LHCN-M2 (cell line): Measurements from ENCODE around the gene ACTBL2. TPM values are rescaled to one million over a fixed set of nuclear protein-coding genes. Genes with fewer than 3 reads are reported as not detected.
"Not testable (repeated sequence)": the region's sequence is repeated elsewhere in the genome, so short reads cannot be mapped to it uniquely, and the experiment has no call there.

Experiments
- DNase-seq: peaks from one replicate; pipeline ENCODE4 v3.0.0-alpha.2; 2012; ENCODE audit warnings: low read depth
- total RNA-seq: library from RNA; depleted of rRNA; stranded (reverse); fragments of >200 nt; gene quantifications from 2 replicates; pipeline ENCODE4 v1.2.3, GENCODE V29; 2014

ACTBL2 gene
- total RNA-seq, 1 experiment from 2014 or later: not detected

DNA sequence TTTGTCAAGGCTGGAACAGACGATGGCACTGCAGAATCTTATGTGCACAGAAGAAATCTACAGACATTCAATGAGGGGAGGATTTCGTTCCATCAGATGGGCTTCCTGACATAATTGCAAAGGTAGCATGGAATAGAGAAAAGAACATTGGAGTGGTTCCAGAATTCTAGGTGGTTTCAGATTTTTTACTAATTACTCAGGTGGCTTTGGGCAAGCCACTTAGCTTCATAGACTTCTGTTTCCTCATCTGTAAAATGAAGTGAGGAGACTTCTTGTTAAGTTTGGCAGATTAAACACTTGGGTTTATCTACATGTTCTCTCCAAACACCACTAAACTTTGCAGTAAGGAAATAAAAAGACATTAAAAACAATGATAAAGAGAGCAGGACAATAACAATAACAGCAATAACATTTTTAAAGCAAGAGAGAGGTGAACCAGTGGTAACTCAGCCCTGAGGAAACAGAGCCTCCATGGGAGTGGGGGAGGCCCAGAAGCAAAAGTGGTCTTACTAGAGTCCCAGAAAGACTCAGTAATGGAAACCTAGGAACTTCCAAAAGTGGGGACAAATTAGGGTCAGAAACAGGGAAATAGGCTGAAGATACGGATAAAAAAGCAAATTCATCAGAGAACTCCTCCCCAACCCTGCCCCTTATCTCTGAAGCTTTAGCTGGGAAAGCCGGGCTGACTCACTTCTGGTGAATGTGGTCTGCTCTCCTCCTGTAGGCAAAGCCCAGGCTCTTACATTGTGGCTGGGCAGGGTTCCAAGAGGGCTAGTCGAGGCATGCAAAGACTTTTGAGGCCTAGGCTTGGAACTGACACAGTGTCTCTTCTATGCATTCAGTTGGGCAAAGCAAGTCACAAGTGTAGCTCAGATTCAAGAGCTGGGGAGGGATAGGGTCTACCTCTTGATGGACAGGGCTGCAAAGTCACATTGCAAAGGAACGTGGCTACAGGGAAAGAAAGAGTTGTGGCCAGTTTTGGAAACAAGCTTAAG is 11.8 kb upstream of the ACTBL2 start:
- DNase-seq: peak; percentile 94

DNA sequence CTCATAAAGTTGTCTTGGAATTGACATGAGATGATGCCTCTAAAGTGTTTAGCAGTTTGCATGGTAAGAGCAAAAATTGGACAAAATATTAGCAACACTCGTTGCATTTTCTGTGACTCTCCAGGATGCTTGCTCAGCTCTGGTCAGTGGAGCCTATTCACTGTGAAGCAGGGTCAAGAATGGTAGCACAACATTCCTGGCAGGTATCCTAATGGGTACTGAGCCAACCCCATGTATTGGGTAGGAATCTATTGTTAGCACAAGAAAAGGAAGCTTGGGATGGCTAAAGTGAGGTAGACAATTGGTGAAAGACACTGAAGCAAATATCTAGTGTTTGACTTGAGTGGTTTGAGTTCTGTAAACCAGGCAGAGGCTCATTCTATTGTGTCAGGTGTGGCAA is 10.4 kb upstream of the ACTBL2 start:
- no peak for DNase-seq

DNA sequence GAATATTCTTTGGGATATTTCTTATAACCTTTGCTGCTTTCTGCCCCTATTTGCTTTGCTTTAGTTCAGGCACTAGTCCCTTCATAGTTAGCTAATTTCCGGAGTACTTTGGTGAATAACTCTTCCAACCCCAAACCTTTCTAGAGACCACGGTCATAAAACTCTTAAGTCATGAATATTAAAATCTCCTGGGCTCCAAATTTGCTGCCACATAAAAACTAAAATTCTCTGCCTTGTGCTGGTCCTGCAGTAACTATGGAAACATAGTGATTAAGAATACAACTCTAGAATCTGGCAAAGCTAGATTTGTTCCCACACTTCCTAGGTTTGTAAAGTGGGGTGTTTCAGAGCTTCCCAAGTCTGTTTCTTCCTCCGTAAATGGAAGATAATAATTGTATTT is 10.0 kb upstream of the ACTBL2 start:
- DNase-seq: no peak

DNA sequence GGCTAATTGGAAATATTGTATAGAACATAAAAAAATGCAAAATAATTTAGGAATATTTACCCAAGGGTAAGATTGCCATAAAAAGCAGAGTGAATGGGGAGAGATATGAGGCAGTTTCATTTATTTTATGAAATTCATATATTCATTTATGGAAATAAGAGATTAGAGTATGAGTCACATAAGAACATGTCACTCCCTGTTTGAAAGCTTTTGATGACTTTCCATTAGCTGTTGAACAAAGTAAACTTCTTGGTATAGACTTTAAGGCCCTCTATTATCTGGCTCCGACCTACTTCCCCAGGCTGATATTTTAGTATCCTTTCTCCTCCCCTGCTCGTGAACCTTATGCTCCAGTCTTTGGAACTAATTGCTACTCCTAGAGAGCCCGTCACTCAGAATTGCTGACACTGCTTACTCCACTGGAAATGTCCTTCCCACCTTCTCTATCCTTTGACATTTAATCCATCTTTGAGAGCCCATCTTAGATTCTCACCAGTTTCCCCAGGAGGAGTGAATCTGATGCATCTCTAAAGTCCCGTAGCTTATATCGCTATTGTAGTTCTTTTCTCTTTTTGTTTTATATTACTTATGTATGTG is 8.9 kb upstream of the ACTBL2 start:
- no peak for DNase-seq

DNA sequence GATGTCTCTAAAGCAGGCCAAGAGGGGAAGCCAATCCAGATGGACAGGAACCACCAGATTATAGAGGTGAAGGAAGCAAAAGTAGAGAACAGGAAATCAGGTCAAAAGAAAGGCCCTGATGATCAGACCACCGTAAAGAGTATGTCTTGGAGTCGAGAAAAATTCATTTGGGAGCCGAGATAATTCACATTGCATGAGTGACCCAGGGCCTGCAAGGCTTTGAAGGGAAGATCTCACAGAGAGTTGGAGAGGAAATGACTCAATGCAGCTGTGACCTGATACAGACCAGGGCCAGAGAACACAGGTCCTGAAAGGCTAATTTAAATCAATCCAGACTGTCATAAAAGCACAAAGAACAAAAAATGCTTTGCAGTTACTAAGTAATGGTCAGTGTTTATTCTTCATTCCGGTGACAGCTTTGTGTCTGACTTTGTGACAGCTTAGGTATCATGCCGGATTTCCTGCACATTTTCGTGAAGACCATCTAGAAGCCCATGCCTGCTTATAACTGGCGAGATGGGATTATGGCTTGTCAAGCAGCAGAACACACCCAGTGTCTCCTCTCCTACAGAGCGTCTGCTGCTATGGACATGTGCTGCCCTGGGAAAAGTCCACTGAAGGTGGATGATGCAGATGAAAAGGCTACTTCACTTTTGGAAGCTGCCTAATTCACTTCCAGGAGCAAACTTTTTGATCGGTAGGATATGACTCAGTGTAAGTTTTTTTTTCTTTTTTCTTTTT is 5.8 kb upstream of the ACTBL2 start:
- peak; percentile 90 for DNase-seq

DNA sequence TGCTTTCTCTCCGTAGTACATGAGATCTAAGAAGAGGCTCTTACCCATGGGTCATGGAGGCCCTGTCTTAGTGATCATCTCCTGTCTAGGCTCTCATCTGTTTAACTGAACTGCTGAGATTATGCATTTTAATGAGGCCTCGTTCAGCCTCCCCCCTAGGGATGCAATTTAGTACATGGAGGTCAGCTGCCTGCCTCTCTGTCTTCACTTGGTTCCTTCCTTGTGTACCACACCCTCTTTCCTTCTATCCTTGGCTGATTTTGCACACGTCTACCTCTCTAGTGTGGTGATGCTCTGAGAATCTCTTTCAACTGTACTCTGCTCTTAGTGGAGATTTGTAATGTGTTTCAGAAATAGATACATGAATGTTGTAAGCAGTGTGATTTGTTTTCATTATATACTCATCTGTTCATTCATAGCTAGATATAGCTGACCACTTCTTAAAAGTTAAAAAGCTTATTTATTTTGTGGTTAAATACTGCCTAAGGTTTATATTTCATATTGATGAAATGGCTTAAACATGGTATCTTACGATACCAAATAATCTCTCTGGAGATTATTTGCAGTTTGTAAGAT is 3.5 kb upstream of the ACTBL2 start:
- DNase-seq: no peak

DNA sequence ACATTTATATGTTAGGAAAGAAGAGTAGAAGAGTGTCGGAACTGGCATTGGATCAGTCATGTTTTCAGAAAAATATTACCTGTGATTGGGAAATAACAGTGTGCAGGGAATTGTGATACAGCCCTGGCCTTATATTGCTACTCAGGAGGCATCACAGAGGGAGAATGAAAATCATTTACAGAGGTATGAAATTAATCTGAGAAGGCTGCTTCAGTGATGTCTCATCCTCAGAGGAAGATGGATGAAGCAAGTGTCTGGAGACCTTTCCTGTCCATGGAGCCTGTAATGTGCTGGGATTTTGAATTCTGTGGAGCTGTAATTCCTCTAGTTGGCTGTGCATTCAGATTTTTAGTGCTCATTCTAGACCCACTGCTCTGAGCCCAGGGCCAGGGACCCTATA is 3.8 kb downstream of the ACTBL2 start:
- DNase-seq: no peak

DNA sequence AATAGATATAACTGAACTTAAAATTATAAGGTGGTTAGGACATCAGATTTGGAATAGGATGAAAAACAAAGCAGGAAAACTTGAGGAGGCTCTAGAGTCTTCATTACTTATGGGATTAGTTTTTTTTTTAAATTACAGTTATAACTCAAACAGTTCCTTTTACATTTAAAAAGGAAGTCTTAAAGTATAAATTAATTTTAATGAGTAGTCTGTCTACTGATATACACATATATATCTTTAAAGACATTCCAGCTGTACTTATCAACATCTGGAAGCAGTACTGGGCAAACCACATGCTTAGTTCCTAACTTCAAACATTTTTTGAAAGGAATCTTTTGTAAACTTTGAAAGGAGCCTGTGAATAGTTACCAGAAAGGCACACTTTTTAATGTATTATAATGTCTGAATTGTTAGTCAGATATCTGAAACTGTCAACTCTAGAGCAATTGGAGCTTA is 6.0 kb downstream of the ACTBL2 start:
- no peak for DNase-seq

DNA sequence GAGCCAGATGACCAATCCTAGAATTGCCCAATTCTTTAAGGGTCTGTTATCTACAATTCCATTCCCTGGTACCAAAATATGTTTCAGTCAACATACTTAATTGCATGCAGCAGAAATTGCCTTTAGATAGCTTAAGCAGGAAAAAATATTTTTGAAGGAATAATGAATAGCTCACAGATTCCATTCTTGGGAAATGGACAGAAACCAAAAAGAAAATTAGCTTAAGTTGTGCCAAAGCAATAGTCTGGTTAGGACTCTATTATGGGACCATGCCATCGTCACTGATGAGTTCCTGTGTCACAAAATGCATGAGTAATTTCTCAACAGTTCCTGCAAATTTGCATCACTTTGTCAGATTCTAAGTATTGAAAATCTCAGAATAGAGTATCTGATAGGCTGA is 12.3 kb downstream of the ACTBL2 start:
- DNase-seq: no peak

DNA sequence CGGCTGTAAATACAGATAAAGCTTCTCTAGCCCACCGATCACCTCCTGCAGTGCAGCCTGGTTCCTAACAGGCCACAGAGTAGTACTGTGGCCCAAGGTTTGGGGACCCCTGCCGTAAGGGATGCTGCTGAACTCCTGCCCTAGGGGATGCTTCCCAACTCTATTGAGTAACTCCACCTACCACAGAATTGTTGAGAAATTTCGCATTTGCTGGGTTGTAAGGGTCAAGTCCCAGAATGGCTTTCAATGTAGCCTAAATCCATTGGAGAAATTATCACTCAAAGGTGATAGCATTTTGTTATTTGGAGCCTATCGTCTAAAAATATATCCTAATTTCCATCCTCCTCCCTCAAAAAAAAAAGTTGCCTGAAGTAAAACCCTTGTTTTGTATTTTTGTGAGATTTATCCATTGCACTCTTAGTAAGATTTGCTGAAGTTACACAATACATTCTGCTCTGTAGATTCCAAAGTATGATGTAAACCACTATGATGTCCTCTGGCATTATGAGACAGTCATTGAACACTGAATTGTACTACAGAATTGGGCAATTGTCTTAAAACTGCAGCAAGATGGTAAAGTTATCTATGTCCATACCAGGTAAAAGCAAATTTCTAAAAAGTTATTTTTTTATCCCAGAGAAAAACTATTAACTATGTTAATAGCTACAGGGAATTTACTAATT is 14.0 kb downstream of the ACTBL2 start:
- peak; percentile 36 for DNase-seq

DNA sequence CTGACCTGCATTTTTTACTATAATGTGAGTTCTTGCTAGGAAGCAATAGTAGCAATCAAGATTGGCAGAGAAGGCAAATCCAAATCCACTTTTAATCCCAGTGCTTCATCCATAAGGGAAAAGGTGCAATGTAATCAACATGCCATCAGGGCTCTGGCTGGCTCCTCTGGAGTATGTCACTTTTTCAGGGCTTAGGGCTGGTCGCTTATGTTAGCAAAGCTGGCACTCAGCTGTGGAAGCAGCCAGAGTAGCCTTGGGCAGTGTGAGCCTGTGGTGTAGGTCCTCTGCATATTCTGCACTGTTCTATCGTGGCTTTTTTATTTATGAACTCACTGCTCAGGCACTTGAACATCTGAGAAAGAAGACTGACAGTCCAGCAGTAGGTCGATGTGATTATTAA is 16.1 kb downstream of the ACTBL2 start:
- DNase-seq: no peak

DNA sequence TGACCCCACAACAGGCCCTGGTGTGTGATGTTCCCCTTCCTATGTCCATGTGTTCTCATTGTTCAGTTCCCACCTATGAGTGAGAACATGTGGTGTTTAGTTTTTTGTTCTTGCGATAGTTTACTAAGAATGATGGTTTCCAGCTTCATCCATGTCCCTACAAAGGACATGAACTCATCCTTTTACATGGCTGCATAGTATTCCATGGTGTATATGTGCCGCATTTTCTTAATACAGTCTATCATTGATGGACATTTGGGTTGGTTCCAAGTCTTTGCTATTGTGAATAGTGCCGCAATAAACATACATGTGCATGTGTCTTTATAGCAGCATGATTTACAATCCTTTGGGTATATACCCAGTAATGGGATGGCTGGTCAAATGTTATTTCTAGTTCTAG is 22.6 kb downstream of the ACTBL2 start:
- not testable (repeated sequence) for DNase-seq

DNA sequence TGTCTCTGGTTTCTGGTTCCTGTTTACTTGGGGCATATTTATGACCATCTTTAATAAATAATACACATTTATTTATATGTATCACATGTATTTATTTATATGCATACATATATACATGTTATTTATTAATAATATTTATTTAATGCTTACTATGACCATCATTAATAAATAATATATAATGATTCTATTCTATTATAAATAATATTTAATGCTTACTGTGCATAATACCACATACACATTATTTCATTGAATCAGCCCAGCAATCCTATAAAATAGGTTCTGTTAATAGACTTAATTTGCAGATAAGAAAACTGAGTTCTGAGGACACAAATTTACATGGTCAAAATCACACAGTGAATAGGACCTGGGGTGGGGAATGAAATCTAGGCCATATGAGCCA is 24.2 kb downstream of the ACTBL2 start:
- DNase-seq: no peak

DNA sequence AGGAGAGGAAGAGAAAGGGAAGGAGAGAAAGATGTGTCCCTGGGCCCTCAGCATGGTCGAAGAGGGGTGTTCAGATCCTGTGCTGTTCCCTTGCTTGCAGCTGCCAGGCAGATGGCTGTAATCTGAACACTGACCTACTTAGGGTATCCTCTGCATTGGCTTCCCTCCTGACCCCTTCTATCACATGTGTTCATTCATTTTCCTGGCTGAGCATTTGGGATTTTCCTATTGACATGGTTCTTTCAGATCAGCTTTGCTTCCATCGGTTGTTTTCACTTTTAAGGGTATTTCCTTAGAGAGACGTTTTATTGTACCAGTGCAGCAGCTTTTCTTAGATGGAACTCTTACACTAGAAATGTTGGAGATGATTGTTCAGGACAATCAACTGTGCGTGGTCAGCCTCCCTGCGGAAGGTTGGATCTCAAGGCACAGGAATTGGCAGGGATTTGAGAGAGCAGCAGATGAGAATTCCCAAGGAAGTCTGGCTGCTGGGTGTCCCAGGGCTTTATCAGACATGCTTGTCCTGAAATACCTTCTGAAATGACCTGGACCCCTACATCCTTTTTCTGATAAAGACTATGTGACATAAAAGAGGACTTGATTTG is 26.0 kb downstream of the ACTBL2 start:
- DNase-seq: no peak

DNA sequence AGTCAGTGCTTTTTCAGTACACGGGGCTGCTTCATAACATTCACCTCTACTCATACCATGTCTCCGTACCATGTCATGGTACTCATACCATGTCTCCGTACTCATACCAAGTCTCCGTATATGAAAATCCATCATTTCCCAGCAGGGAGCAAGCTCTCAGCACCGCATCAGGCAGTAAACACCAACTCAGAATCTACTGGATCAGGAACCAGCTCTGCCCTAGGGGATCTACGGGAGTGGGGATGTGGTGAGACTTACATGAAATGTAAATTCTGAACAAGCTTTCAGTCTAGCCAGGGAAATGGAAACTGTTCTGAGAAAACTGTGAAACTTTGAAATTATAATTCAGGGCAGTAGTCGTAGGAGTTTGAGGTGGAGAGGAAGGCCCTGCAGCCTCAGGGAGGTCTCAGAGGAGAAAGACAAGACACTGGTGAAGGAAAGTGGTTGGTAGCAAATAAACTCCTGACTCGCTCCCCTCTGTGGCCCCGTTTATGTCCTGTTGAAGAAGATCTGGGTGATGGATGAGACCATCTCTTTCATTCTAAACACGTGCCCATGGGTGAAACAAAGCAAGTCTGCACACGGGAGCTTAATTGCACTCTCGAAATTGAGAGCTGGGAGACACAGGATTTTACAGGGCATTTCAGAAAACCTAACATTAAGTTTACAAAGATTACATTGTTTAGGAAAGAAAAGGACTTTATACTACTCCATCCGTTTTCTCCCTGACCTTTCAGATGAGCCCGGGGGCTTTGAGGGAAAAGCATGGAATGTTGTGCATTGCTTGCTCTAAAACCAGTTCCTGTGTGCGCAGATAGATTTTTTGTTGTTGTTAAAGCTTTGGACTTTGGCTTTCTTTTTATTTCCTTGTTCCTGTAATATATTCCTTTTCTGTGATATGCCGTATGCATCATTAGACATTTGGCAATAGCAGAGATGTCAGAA is 26.8 kb downstream of the ACTBL2 start:
- DNase-seq: no peak

DNA sequence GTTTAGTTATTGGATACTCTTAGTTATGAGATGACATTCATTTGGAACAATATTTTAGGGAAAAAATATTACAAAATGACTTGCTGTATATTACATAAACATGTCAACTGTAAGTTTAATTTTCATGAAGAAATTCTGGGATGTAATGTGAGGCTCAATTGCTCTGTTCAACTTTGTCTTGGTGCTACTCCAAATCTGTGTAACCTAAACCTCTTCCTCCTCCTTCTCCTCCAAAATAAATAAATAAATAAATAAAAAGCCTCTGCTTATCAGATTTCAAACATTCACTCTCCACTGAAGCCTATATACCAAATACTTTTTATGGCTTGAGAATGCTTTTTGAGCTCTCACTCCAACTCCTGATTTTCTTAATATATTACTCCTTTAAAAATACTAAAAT is 27.7 kb downstream of the ACTBL2 start:
- DNase-seq: no peak

DNA sequence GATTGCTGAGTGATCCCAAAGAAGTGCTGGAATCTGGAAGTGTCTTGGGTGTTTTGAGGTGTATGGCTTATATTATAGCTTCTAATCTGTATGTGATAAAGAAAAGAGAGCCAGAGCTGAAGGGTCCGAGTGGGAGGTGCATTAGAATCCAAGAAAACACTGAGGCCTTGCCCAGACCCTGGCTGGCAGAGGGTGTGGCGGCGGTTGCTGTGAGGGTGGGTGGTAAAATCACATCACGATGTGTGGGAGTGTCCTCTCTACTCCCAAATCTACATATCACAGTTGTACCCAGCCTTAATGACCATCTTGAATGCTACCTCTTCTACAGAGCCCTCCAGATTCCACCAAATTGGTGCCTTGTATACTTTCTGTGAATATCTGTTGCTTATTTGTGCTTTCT is 28.9 kb downstream of the ACTBL2 start:
- no peak for DNase-seq

DNA sequence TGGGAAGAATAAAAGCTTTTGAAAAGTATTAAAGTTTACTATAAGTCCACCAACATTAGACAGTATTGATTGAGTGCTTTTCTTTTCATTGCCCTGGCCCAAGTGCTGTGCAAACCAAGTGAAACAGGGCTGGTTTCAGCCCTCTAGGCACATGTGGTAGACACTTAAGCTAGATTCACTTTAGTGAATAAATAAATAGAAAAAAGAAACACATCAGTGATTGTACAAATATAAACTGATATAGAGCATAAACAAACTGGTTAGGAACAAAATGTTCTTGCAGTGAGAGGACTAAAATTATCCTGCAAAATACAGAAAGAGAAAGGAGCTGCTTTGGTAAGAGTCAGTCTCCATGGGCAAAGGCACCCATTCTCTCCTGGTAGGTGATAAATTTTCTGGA is 29.7 kb downstream of the ACTBL2 start:
- no peak for DNase-seq

DNA sequence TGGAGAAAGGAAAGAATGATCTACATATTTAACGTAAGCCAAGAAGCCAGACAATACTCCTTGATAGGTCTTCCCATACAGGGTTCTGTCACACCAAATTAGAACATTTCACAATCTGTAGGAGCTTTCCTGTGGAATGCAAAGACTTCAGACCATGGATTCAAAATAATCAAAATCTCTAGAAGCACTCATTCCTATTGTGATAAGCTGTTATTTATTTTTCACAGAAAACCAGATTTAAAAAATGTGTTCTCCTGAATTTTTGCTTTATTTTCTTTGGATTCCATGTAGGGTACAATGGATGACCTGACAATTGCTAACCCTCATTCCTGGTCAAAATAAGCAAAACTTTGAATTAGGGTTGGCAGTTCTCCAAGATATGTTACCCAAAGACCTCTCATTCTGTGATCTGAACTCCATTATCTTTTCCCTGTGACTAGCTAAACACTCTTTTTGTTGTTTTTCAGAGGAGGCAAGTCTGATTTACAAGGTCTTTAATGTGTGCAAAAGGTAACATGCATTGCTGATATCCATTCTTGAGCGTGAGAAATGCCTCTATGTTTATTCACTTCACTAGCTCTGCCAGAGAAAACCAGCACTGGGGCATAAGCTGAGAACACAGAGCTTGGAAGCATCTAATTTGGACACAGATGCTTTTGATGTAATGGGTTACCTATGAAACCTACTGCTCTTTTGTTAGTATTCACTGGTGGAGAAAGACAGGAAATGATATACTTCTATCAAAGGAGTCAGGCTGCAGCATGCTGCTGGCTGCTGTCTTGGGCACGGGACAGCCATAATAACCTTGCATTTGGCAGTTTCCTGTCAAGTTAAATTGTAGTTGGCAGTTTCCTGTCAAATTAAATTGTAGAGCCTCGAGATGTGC is 31.4 kb downstream of the ACTBL2 start:
- no peak for DNase-seq
